GM19324 (cell line): Measurements from ENCODE around the gene NAA80.
"Not testable (repeated sequence)": the region's sequence is repeated elsewhere in the genome, so short reads cannot be mapped to it uniquely, and the experiment has no call there.

Experiments
- ATAC-seq: cut with Tn5 transposase; IDR thresholded peaks from one replicate; pipeline ENCODE4 v1.9.1; 2021; ENCODE audit warnings: mild to moderate bottlenecking, moderate library complexity; ENCODE audit not compliant: unreplicated experiment, low FRiP score

NAA80 gene

GRCh38 chr3:50272911-50273688 lies 26.1 kb downstream of the NAA80 start:
- peak; percentile 47 for ATAC-seq

GRCh38 chr3:50272538-50272910 lies 26.7 kb downstream of the NAA80 start:
- ATAC-seq = not testable (repeated sequence)

GRCh38 chr3:50271314-50271936 lies 27.8 kb downstream of the NAA80 start:
- ATAC-seq = no peak

- ATAC-seq = no peak
Observed at GRCh38 chr3:50270422-50271224, 28.6 kb downstream of the NAA80 start.

GRCh38 chr3:50269977-50270413 lies 29.2 kb downstream of the NAA80 start:
- no peak for ATAC-seq

- no peak for ATAC-seq
Observed at GRCh38 chr3:50269460-50269859, 29.7 kb downstream of the NAA80 start.

GRCh38 chr3:50268703-50269451 lies 30.3 kb downstream of the NAA80 start, which contains the start of gene SEMA3B:
Gene SEMA3B, plus strand, starts transcription at chr3:50269147. Its CDS starts 94 bp downstream, at chr3:50269241.
- no peak for ATAC-seq

- ATAC-seq = no peak
Observed at GRCh38 chr3:50268276-50268675, 30.9 kb downstream of the NAA80 start.

- ATAC-seq = no peak
Observed at GRCh38 chr3:50267280-50267913, 31.8 kb downstream of the NAA80 start.

- no peak for ATAC-seq
Observed at GRCh38 chr3:50266836-50267235, 32.4 kb downstream of the NAA80 start.

- no peak for ATAC-seq
Observed at GRCh38 chr3:50266017-50266416, 33.2 kb downstream of the NAA80 start.

GRCh38 chr3:50265571-50265970 lies 33.6 kb downstream of the NAA80 start:
- no peak for ATAC-seq

GRCh38 chr3:50264964-50265485 lies 34.2 kb downstream of the NAA80 start:
- no peak for ATAC-seq

- ATAC-seq = no peak
Observed at GRCh38 chr3:50264383-50264963, 34.7 kb downstream of the NAA80 start.

GRCh38 chr3:50263478-50264382 lies 35.5 kb downstream of the NAA80 start:
- no peak for ATAC-seq

- ATAC-seq = no peak
Observed at GRCh38 chr3:50262778-50263177, 36.4 kb downstream of the NAA80 start.

GRCh38 chr3:50262200-50262599 lies 37.0 kb downstream of the NAA80 start:
- not testable (repeated sequence) for ATAC-seq

GRCh38 chr3:50261505-50261904 lies 37.7 kb downstream of the NAA80 start:
- ATAC-seq = no peak
